ENCODE measurements around the gene TSHZ1.

DNA sequence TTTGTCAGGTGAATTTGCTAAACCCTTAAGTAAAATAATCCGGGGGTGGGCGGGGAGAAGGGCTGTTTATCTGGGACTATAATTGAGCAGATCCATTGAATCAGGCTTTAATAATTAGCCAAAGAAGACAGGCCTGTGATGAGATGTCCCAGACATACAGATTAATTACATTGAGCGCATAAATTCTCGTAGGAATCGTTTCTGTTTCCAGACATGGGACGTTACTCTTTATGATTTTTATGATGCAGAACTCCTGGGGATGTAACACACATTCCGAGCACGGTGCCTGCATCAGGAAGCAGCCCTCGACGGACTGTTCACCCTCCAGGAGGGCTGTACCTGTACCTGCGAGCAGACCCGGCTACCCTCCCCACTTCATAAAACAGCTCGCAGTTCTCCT lies 128.0 kb downstream of the TSHZ1 start:
- TF ChIP-seq, protein P1, sequence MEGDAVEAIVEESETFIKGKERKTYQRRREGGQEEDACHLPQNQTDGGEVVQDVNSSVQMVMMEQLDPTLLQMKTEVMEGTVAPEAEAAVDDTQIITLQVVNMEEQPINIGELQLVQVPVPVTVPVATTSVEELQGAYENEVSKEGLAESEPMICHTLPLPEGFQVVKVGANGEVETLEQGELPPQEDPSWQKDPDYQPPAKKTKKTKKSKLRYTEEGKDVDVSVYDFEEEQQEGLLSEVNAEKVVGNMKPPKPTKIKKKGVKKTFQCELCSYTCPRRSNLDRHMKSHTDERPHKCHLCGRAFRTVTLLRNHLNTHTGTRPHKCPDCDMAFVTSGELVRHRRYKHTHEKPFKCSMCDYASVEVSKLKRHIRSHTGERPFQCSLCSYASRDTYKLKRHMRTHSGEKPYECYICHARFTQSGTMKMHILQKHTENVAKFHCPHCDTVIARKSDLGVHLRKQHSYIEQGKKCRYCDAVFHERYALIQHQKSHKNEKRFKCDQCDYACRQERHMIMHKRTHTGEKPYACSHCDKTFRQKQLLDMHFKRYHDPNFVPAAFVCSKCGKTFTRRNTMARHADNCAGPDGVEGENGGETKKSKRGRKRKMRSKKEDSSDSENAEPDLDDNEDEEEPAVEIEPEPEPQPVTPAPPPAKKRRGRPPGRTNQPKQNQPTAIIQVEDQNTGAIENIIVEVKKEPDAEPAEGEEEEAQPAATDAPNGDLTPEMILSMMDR (conservative IDR thresholded peaks at IDR 0.05), result no peak
- TF ChIP-seq ZFX (IDR thresholded peaks at IDR 0.05), result no peak
